Panc1 (cell line): ENCODE data around the gene HNRNPAB. TPM values are rescaled to one million over a fixed set of nuclear protein-coding genes. Genes with fewer than 3 reads are reported as not detected.

ENCODE experiments used
- ATAC-seq: fragments of 200-7000 bp; cut with Tn5 transposase; 2 replicates; pipeline ENCODE4 v1.9.1; 2020; ENCODE audit warnings: mild to moderate bottlenecking, moderate library complexity
- BruUV-seq: library from RNA; stranded (reverse); fragments of 400-500 nt; replicated peaks from 2 replicates; lab custom pipeline; 2021; lab: Mats Ljungman, UMichigan
- CTCF ChIA-PET: fragments of 300-600 bp; sonication (Branson Sonifier 250); formaldehyde crosslinking; loops from one replicate; lab custom pipeline; 2022; ENCODE audit warnings: antibody characterized with exemption; lab: Charles Lee
- POLR2A ChIA-PET: fragments of 300-600 bp; sonication (Branson Sonifier 250); formaldehyde crosslinking; loops from one replicate; lab custom pipeline; 2022; ENCODE audit warnings: antibody characterized with exemption; lab: Charles Lee
- DNase-seq: peaks from one replicate; pipeline ENCODE4 v3.0.0-alpha.2; 2010; ENCODE audit warnings: low read depth, low spot score
- H3K27ac ChIP-seq: 2 replicates; pipeline ENCODE4 v1.5.1; 2011; ENCODE audit warnings: mild to moderate bottlenecking, low read length, inconsistent platforms
- H3K27me3 ChIP-seq: fragments of 200-500 bp; sonication (Bioruptor generic); 2 replicates; pipeline ENCODE4 v1.6.0; 2014; ENCODE audit warnings: low read length, inconsistent platforms; ENCODE audit not compliant: control insufficient read depth, insufficient read depth
- H3K36me3 ChIP-seq: fragments of 200-500 bp; sonication (Bioruptor generic); 2 replicates; pipeline ENCODE4 v1.5.1; 2014; ENCODE audit warnings: inconsistent platforms, mild to moderate bottlenecking, low read length, moderate library complexity; ENCODE audit not compliant: control insufficient read depth, insufficient read depth
- H3K4me1 ChIP-seq: 2 replicates; pipeline ENCODE4 v1.5.1; 2011; ENCODE audit warnings: inconsistent platforms, mild to moderate bottlenecking, low read length, moderate library complexity; ENCODE audit not compliant: control insufficient read depth, insufficient read depth
- H3K4me3 ChIP-seq, 2 experiments: 2 replicates each; pipeline ENCODE4 v1.5.1; 2011 to 2012; ENCODE audit warnings: low read depth in 2 of 2, low read length in 2 of 2, mild to moderate bottlenecking in 2 of 2, inconsistent platforms in 1 of 2, moderate library complexity in 1 of 2
- H3K9me3 ChIP-seq: fragments of 200-500 bp; sonication (Bioruptor generic); 2 replicates; pipeline ENCODE4 v1.5.1; 2014; ENCODE audit warnings: low read depth, mild to moderate bottlenecking, inconsistent platforms, low read length, moderate library complexity; ENCODE audit not compliant: control insufficient read depth, insufficient read depth
- POLR2AphosphoS5 ChIP-seq: IDR thresholded peaks from 2 replicates; pipeline ENCODE4 v1.6.1; 2012; ENCODE audit warnings: mild to moderate bottlenecking, low read depth, low read length, moderate library complexity
- SIN3A ChIP-seq: IDR thresholded peaks from 2 replicates; pipeline ENCODE4 v1.6.1; 2012; ENCODE audit warnings: low read depth, mild to moderate bottlenecking, low read length, moderate library complexity, borderline replicate concordance; ENCODE audit not compliant: insufficient read depth
- TCF7L2 ChIP-seq: IDR thresholded peaks from 2 replicates; pipeline ENCODE4 v1.6.1; 2011; ENCODE audit warnings: mild to moderate bottlenecking, low read depth, low read length, inconsistent platforms
- in situ Hi-C: cut with HindIII; loops from 2 replicates; pipeline ENCODE4 v1.10.0; 2016; ENCODE audit warnings: low sequenced_read_pairs, low pct_unique_long_range_greater_than_20kb
- intact Hi-C: fragments of 100-400 bp; cut with micrococcal nuclease; formaldehyde crosslinking; loops from one replicate; pipeline ENCODE4 v1.10.0; 2022; ENCODE audit not compliant: unreplicated experiment
- total RNA-seq: library from RNA; stranded (reverse); gene quantifications from one replicate; pipeline ENCODE4 v1.2.1, GENCODE V29; 2021; ENCODE audit not compliant: unreplicated experiment
- TF ChIP-seq, protein P1 (sequence below): fragments of 450-650 bp; IDR thresholded peaks from 2 replicates; pipeline ENCODE4 v1.5.1; 2017; ENCODE audit warnings: mild to moderate bottlenecking
- TF ChIP-seq, protein P2 (sequence below), 2 experiments: IDR thresholded peaks; 2 replicates each; pipeline ENCODE4 v1.6.1; 2011 to 2012; ENCODE audit warnings: low read depth in 2 of 2, control low read depth in 1 of 2, low read length in 1 of 2, mild to moderate bottlenecking in 1 of 2, moderate library complexity in 1 of 2; ENCODE audit not compliant: insufficient read depth in 1 of 2

Gene HNRNPAB
- total RNA-seq, 1 experiment from 2014 or later: 273 TPM

DNA sequence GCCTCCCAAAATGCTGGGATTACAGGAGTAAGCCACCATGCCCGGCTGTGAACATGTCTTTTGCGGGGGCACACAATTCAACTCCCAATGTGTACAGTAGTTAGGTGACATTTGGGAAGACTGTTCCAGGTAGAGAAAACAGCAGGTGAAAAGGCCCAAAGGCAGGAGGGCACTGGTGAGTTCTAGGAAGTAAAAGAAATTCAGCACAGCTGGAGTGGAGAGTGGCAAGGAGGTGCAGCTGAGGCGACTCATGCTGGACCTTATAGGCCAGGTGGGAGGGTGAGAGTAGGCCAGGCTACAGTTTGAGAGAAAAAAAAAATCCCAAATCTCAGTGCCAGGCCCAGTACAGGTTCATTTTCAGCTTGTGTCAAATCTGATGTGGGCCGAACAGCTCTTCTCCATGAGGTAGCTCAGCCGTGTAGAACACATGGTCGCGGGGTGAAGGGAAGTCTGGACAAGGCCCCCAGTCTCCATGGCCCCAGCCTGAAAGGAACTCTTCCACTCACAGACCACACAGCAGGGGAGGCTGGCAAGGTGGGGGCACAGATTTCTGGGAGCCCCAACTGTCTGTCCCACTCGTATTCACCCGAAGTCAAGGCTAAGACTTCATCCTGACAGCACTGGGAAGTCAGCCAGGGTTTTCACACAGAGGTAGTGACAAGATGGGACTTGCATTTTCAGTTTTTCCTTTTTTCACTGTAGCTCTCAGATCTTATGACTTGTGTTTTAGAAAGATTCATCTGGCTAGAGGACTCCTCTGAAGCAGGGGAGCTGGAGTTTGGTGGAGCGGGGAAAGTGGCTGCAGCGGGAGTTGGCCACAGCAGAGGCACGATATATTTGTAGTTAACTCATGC, 4.5 kb upstream of the HNRNPAB start:
- intact Hi-C loops: no loop called here
- ATAC-seq (no peak), DNase-seq (no peak)
- no peaks in the 10 kb centered on the region for H3K9me3 ChIP-seq
- H3K4me3 ChIP-seq: no peak overlapping the region
- TF ChIP-seq SIN3A: no peak
- TF ChIP-seq POLR2AphosphoS5: no peak
- TF ChIP-seq, protein P1, sequence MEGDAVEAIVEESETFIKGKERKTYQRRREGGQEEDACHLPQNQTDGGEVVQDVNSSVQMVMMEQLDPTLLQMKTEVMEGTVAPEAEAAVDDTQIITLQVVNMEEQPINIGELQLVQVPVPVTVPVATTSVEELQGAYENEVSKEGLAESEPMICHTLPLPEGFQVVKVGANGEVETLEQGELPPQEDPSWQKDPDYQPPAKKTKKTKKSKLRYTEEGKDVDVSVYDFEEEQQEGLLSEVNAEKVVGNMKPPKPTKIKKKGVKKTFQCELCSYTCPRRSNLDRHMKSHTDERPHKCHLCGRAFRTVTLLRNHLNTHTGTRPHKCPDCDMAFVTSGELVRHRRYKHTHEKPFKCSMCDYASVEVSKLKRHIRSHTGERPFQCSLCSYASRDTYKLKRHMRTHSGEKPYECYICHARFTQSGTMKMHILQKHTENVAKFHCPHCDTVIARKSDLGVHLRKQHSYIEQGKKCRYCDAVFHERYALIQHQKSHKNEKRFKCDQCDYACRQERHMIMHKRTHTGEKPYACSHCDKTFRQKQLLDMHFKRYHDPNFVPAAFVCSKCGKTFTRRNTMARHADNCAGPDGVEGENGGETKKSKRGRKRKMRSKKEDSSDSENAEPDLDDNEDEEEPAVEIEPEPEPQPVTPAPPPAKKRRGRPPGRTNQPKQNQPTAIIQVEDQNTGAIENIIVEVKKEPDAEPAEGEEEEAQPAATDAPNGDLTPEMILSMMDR: no peak
- TF ChIP-seq, protein P2, sequence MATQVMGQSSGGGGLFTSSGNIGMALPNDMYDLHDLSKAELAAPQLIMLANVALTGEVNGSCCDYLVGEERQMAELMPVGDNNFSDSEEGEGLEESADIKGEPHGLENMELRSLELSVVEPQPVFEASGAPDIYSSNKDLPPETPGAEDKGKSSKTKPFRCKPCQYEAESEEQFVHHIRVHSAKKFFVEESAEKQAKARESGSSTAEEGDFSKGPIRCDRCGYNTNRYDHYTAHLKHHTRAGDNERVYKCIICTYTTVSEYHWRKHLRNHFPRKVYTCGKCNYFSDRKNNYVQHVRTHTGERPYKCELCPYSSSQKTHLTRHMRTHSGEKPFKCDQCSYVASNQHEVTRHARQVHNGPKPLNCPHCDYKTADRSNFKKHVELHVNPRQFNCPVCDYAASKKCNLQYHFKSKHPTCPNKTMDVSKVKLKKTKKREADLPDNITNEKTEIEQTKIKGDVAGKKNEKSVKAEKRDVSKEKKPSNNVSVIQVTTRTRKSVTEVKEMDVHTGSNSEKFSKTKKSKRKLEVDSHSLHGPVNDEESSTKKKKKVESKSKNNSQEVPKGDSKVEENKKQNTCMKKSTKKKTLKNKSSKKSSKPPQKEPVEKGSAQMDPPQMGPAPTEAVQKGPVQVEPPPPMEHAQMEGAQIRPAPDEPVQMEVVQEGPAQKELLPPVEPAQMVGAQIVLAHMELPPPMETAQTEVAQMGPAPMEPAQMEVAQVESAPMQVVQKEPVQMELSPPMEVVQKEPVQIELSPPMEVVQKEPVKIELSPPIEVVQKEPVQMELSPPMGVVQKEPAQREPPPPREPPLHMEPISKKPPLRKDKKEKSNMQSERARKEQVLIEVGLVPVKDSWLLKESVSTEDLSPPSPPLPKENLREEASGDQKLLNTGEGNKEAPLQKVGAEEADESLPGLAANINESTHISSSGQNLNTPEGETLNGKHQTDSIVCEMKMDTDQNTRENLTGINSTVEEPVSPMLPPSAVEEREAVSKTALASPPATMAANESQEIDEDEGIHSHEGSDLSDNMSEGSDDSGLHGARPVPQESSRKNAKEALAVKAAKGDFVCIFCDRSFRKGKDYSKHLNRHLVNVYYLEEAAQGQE (IDR thresholded peaks at IDR 0.05; ENCODE audit: insufficient read depth in 1 of 2, low read depth in 2 of 2, low read length in 1 of 2): no peak
- no peak for TF ChIP-seq TCF7L2
- CTCF ChIA-PET: no interaction called here
- H3K27ac ChIP-seq: no peak overlapping the region
- no peaks in the 10 kb centered on the region; the same call in 1 of the 2 replicates for H3K36me3 ChIP-seq
- no peaks in the 10 kb centered on the region for H3K27me3 ChIP-seq
- in situ Hi-C loops: no loop called here
- POLR2A ChIA-PET: no interaction called here
- H3K4me1 ChIP-seq: peaks cover 9% of the 10 kb centered on the region; the same call in 1 of the 2 replicates
- no TSS peak for BruUV-seq

DNA sequence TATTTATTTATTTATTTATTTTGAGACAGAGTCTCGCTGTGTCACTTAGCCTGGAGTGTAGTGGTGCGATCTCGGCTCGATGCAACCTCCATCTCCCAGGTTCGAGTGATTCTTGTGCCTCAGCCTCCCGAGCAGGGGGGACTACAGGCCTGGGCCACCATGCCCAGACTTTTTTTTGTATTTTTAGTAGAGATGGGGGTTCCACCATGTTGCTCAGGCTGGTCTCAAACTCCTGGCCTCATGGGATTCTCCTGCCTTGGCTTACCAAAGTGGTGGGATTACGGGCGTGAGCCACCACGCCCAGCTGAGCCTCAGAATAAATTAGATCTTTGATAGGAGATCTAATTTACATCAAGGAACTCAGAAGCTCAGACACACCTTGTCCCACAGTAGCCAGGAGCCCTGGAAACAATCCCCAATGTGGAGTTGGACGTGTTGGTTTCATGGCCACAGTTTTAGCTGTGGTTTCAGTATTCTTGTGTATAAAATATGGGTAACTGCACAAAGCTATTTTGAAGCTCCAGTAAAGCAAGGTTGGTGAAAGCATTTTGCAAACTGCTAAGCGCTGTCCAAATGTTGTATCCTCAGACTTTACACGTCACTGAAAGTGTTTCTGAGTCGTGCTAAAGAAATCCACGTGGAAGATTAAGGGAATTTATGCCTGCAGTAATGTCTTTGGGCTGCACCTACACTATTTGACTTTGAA, 3.0 kb upstream of the HNRNPAB start:
- BruUV-seq: no TSS peak
- ChIA-PET POLR2A (interaction anchor here (0.6 kb wide), 1 partner anchor 9 kb away, joined by 15 read pairs; no protein-coding TSS in a partner anchor), CTCF (no interaction called here)
- no peaks in the 10 kb centered on the region for H3K27me3 ChIP-seq
- ATAC-seq: no peak
- 0 out of 2 replicates have a peak overlapping the region, but pooled peaks have one; percentile 20 for H3K27ac ChIP-seq
- TF ChIP-seq POLR2AphosphoS5 (no peak), TCF7L2 (no peak), SIN3A (no peak)
- TF ChIP-seq, protein P2 (IDR thresholded peaks at IDR 0.05; ENCODE audit: insufficient read depth in 1 of 2, low read depth in 2 of 2, low read length in 1 of 2): no peak; a peak in 1 of 4 replicates
- TF ChIP-seq, protein P1: no peak
- H3K36me3 ChIP-seq: peaks cover 10% of the 10 kb centered on the region
- H3K4me3 ChIP-seq: no peak overlapping the region
- no peak for DNase-seq
- intact Hi-C loops: no loop called here
- in situ Hi-C loops: no loop called here
- H3K9me3 ChIP-seq: no peaks in the 10 kb centered on the region
- H3K4me1 ChIP-seq: peaks cover 12% of the 10 kb centered on the region; the same call in 1 of the 2 replicates
